HTERT RPE-1 (cell line): ENCODE measurements around the gene SEC14L1.

Source experiments
- in situ Hi-C: fragments of 300-500 bp; cut with MboI; formaldehyde crosslinking; loops from 4 replicates; pipeline ENCODE4 v1.14.3; 2020; ENCODE audit warnings: low sequenced_read_pairs

The SEC14L1 gene

DNA sequence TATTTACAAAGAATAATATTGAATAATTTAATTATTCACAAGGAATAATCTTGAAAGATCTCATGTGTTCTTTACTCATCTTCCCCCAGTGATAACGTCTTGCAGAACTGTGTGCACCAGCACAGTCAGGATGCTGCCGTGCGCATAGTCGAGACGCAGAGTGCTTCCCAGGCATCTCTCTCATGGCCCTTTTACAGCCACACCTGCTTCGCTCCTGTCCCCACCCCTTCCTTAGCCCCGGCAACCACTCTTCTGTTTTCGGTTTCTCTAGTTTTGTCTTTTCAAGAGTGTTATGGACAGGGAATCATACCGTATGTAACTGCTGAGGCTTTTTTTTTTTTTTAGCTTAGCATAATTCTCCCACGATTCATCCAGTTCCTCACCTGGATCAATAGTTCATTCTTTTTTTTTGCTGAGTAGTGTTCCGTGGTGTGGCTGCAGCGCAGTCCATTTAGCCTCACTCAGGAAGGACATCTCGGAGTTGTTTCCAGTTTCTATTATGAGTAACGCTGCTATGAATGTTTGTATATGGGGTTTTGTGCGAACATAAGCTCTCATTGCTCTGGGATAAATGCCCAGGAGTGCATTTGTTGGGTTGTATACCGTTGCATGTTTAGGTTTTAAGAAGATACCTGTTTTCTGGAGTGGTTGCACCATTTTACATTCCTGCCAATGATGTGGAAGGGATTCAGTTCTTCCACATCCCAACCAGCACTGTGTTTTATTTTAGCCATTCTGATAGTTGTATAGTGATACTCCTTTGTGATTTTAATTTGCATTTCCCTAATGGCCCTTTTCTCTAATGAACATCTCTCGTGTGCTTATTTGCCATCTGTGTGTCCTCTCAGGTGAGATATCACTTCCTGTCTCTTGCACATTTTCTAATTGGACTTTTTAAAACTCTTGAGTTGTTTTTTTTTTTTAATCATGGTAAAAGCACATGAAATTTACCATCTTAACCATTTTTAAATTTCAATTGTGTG, 47.6 kb downstream of the SEC14L1 start:
- in situ Hi-C loops, result no loop called here

DNA sequence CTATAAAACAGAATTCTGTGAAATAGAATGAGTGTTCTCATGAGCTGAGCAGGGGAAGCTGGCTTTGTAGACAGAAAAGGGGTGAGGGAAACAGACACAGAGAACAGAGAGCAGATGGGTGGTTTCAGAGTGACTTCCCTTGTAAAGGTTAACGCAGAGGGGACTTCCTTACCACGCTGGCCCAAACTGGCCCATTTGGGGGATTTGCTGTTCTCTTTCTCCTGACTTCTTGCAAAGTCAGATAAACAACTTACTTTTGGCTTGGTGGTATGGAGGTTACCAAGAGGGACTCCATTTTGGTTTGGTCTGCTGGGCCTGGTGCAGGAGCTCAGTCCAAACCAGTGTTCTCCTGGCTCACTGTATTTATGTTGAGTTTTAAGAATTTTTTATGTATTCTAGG, 48.4 kb downstream of the SEC14L1 start:
- in situ Hi-C loops, result no loop called here

DNA sequence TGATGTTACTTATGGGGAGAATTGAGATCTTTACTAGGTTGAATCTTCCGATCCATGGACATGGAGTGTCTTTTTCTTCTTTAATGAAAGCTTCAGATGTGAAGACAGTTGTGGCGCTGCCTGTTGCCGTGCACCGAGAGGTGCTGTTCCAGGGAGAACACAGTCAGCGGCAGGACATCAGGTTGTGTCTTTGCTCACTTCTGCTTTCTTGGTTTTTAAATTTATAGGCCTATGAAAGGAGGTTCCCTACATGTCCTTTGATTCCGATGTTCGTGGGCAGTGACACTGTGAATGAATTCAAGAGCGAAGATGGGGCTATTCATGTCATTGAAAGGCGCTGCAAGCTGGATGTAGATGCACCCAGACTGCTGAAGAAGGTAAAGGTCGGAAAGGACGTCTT, 49.8 kb downstream of the SEC14L1 start:
- in situ Hi-C loops, result no loop called here

DNA sequence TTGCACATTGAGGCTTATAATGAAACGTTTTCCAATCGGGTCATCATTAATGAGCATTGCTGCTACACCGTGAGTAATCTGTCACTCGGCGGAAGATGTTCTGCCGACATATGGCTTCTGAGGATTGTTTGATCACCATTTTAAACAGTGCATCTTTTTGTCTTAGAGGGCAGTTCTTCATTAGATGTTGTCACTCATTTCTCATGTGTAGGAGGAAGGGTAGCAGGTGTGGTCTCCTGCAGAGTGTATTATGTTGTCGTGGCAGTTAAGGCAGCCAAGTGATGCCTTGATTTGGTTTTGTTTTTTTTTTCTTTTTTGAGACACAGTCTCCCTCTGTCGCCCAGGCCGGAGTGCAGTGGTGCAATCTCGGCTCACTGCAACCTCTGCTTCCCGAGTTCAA, 50.5 kb downstream of the SEC14L1 start:
- in situ Hi-C loops, result no loop called here

GRCh38 chr17:77193653-77194052, 52.9 kb downstream of the SEC14L1 start:
- in situ Hi-C loops, result no loop called here

DNA sequence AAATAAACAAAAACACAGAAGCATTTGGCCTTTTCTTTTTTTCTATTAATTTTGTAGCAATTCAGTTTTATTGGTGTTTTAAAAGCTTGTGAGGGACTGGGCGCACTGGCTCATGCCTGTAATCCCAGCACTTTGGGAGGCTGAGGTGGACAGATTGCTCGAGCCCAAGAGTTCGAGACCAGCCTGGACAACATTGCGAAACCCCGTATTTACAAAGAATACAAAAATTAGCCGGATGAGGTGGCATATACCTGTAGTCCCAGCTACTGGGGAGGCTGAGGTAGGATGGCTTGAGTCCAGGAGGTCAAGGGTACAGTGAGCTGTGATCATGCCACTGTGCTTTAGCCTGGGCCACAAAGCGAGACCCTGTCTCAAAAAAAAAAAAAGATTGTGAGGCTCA, 53.4 kb downstream of the SEC14L1 start:
- in situ Hi-C loops, result no loop called here

- in situ Hi-C loops, result no loop called here
Measured at GRCh38 chr17:77196251-77196650, 55.5 kb downstream of the SEC14L1 start.

DNA sequence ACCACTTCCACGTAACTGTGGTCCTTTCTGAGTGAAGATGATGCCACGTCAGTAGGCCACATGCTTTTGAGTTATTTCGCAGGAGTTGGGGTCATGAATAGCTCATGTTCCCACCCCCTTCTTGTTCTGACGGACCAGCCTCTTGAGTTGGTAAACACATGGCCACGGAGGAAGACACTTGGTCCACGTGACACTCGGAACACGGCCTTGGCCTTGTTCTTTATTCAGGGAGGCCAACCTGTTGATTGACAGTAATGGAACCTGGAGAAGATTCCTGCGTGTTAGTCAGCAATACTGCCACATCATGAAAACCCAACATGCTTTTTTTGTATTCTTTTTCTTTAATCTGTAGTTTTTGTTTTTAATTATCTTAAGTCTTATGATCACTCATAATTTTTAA, 56.3 kb downstream of the SEC14L1 start:
- in situ Hi-C loops, result no loop called here

DNA sequence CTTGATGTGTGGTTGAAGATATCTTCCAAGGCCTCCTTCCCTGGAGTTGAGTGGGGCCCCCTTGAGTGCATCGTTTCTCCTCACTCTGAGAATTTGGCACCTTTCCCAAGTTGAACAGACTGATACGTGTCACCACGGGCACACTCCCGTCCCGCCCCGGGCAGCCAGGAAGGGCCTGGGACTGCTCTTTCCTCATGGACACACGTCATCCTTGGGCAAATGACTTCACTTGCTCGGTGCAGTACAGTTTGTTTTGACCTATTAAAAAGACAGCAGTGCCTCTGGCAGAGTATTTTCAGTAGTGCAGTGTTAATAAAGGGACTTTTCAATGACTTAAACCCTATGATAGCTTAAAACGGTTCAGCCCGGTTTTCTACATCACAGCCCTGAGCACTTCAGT, 59.9 kb downstream of the SEC14L1 start:
- in situ Hi-C loops, result no loop called here

DNA sequence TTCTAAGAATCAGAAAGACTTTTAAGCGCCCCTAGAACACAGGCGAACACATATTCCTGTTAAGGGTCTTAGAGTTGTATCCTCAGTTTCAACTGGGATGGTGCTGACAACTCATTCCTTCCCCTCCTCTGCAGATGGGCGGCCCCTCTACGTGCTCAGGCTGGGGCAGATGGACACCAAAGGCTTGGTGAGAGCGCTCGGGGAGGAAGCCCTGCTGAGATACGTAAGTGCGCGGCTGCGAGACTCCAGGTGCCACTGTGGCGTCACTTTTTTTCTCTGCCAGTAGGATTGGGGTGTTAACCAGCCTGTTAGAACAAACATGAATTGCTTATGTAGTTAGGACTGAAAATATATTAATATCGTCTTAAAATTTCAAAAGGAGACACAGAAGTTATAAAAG, 62.7 kb downstream of the SEC14L1 start:
- in situ Hi-C loops, result no loop called here

- in situ Hi-C loops, result no loop called here
Measured at GRCh38 chr17:77203846-77204245, 63.1 kb downstream of the SEC14L1 start.

- in situ Hi-C loops, result no loop called here
Measured at GRCh38 chr17:77204536-77204935, 63.8 kb downstream of the SEC14L1 start.

DNA sequence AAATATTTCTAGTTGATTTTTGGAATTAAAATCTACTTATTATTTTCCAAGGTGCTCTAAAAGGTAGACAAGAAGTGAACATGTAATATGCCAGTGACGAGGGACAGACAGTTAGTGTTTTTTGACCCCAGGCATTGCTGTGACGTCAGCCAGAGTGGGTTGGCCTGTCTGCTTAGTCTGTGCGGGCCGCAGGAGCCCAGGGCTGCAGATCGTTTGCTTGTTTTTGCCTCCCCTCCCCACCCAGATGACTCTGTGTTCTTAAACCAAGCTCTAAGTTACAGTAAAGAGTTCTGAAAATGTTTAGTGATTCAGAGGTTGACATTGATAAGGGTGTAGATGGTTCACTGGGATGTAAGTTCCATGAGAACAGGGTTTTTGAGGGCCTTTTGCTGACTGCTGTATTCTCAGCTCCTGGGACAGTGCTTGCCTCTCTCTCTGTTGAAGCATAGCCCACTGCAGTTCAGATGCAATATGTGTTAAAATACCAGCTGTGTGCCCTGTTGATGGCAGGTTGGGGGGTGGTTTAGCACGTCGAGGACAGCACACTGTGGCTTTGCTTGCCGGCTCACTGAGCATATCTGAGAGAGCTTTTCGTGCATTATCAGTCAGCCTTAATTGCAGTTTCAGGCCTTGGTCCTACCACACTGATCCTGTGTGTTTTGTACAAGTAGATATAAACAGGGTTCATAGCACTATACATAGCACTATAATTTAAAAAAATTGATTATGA, 64.8 kb downstream of the SEC14L1 start:
- in situ Hi-C loops, result no loop called here

GRCh38 chr17:77206158-77206956, 65.6 kb downstream of the SEC14L1 start:
- in situ Hi-C loops, result no loop called here

DNA sequence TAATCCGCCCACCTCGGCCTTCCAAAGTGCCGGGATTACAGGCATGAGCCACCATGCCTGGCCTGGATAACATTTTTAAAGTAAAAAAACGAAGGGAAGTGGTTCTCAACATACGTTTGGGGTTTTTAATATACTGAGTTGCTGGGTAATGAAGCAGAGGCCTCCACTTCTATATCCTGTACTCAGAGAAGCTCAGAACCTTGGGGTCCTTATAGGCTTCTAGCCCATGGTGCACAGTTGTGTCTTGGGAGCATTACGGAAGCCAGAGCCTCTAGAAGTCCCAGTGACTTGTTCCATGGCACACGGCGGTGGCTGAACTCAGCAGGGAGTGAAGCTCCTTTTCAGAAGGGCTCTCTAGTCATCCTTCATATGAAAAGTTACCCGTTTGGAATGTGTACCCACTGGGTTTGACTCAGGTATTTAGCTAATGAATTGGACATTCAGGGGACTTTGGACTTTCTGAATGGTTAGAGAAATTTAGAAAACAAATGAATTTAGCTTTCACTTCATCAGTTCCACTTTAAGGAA, 67.0 kb downstream of the SEC14L1 start:
- in situ Hi-C loops, result no loop called here

GRCh38 chr17:77208217-77208808, 67.5 kb downstream of the SEC14L1 start:
- in situ Hi-C loops, result no loop called here

- in situ Hi-C loops, result no loop called here
Measured at GRCh38 chr17:77208856-77209255, 68.1 kb downstream of the SEC14L1 start.

DNA sequence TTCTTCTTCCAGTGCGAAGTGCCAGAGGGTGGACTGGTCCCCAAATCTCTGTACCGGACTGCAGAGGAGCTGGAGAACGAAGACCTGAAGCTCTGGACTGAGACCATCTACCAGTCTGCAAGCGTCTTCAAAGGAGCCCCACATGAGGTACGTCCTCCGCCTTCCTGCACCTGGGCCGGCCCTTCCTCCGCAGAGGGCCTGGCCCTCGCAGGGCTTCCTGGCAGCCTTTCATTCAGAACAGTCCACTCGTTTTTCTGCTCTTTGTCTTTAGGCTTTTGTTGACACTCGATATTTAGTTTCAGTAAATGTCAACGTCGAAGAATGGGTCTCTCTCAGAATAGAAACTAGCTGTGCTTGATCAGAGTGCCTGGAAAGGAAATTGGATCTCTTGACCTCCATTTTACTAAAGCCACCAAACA, 68.6 kb downstream of the SEC14L1 start:
- in situ Hi-C loops, result no loop called here

GRCh38 chr17:77210331-77210730, 69.6 kb downstream of the SEC14L1 start:
- in situ Hi-C loops, result no loop called here

DNA sequence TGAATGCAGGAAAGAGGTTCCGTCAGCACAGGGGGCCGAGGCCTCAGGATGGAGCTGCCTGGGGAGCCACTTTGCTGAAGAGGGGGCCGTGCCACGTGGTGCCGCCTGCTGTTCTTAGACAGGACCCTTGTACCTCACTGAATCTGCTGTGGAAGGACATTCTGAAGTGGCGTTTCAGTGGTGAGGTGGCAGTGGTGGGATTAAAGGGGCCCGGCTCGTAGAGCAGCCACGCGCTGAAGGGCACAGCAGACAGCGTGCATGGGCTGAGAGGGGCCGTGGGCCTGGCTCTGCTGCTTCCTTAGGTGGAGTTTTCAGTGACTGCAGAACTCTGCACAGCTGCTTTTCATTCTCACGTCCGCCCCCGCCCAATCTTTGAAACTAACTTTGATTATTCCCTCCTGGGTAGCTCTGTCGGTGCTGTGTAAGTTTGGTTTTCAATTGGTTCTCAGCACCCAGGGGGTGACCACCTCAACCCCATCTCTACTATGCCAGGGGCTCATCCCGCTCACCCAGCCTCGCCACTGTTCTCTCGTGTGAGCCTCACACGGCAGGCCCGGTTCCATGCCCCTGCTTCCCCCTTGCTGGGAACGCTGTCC, 70.3 kb downstream of the SEC14L1 start:
- in situ Hi-C loops, result no loop called here
